Stimulated activated CD4-positive, alpha-beta T cell treated with anti-CD3 and anti-CD28 coated beads, Interleukin-2, amount 100 ng/mL, for 4 hours (primary cell): ENCODE data around the gene ULK1.

Experiments
- DNase-seq: peaks from one replicate; pipeline ENCODE4 v3.0.0-alpha.2; 2020; ENCODE audit warnings: low read depth

The ULK1 gene

GRCh38 chr12:131894313-131894860 lies at the start of gene ULK1:
Gene ULK1 (plus strand): TSS chr12:131894622. CDS start chr12:131895002, 380 bp downstream.
- peak; percentile 91 for DNase-seq

- DNase-seq: no peak
Observed at GRCh38 chr12:131844656-131845055, 49.8 kb upstream of the ULK1 start.

GRCh38 chr12:131845121-131845520 lies 49.3 kb upstream of the ULK1 start:
- DNase-seq: no peak

DNA sequence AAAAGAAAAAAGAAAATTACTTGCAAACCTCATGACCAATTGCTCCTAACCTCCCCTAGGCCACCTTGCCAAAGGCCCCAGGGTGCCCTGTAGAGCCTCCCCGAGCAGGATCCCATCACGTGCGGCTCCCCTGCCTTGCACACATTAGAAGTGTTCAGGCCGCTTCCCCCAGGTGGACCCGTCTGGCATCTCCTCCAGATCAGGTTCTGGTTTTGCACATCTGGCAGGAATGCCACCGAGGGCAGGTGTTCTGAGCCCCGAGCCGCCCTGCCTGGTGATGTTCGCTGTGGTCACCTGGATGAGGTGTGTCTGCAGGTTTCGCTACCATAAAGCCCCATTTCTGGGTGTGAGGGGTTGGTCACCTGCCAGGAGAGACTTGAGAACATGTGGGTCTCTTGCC lies 47.0 kb upstream of the ULK1 start:
- no peak for DNase-seq

- no peak for DNase-seq
Observed at GRCh38 chr12:131848753-131849152, 45.7 kb upstream of the ULK1 start.

- no peak for DNase-seq
Observed at GRCh38 chr12:131849700-131850553, 44.5 kb upstream of the ULK1 start.

GRCh38 chr12:131850856-131851559 lies 43.4 kb upstream of the ULK1 start:
- DNase-seq: no peak

DNA sequence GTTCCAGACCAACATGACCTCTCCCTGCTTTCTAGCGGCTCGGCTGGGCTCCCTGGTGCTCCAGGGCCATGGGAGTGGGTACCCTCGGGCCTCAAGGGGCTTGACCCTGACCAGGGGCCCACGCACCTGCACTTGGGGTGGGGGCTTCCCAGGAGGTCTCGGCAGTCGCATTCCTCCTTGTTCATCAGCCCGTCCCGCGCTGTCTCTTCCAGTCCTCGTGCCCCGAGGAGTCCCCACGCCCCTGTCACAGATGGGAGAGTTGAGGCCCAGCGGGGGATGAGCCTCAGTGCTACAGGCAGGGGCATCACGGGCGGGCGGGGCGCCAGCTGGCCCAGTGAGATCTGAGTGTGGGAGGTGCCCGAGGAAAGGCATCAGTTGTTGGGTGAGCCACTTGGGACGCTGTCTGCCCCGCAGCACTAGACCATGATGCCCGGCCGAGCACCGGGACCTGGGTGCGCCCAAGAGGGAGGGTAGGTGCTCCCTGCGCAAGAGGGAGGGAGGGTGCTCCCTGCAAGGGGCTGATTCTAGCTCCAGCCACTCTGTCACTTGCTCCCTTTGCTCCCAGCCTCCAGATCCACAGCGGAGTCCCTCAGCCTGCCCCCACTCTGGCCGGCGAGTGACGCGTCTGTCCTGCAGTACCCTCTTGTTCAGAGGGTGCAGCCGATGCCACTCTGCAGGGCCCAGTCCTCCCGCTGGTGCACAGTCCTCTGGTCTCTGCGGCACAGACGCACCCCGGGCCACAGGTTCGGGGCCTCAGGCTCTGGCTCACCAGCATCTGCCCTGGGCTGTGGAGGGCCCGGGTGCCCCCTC lies 42.5 kb upstream of the ULK1 start:
- no peak for DNase-seq

GRCh38 chr12:131852551-131853299 lies 41.7 kb upstream of the ULK1 start:
- no peak for DNase-seq

- DNase-seq: no peak
Observed at GRCh38 chr12:131853832-131854797, 40.3 kb upstream of the ULK1 start.

GRCh38 chr12:131854861-131855476 lies 39.5 kb upstream of the ULK1 start:
- DNase-seq: no peak

- DNase-seq: no peak
Observed at GRCh38 chr12:131855521-131856142, 38.8 kb upstream of the ULK1 start.

DNA sequence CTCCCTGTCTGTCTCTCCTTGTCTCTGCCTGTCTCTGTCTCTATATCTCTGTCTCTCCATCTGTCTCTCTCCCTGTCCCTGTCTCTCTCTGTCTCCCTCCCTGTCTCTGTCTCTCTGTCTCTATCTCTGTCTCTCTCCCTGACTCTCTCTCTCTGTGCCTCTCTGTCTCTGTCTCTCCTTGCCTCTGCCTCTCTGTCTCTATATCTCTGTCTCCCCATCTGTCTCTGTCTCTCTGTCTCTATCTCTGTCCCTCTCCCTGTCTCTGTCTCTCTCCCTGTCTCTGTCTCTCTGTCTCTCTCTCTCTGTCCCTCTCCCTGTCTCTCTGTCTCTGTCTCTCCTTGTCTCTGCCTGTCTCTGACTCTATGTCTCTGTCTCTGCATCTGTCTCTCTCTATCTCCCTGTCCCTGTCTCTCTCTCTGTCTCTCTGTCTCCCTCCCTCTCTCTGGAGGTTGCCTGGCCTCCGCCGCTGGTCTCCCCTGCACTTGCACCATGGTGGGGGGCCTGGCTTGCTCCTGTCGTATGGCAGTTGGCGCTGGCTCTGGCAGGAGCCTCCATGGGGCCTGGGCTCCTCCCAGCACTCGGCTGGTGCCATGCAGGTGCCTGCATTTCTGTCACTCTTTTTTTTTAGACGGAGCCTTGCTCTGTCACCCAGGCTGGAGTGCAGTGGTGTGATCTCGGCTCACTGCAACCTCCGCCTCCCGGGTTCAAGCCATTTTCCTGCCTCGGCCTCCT lies 37.9 kb upstream of the ULK1 start:
- DNase-seq: no peak

DNA sequence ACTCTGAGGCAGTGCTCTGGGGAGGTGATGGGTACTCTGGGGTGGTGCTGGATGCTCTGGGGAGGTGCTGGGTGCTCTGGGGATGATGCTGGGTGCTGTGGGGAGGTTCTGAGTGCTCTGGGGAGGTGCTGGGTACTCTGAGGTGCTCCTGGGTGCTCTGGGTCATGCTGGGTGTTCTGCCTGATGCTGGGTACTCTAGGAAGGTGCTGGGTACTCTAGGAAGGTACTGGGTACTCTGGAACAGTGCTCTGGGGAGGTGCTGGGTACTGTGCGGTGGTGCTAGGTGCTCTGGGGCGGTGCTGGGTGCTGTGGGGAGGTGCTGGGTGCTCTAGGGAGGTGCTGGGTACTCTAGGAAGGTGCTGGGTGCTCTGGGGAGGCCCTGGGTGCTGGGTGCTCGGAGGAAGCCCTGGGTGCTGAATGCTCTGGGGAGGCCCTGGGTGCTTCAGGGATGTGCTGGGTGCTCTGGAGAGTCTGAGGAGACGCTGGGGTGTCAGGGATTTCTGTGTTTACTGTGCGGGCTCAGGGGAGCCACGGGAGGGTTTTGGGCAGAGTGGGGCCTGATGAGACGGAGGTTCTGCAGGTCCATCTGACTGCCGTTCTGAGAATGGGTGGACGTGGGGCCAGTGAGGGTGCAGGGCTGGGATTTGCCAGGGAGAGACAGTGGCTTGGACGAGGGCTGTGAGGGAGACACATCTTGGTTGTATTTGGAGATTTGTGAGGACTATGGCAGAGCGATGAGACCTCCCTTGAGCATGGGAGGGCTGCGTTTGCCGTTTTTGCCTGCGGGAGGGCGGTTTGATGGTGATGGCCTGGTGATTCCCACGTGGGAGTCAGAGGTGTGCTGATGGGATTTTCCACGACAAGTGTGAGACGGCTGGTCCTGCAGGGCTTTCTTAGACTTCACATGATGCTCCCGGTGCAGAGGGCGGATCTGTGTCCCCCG lies 36.2 kb upstream of the ULK1 start:
- DNase-seq: no peak

GRCh38 chr12:131860472-131861260 lies 33.8 kb upstream of the ULK1 start:
- no peak for DNase-seq

DNA sequence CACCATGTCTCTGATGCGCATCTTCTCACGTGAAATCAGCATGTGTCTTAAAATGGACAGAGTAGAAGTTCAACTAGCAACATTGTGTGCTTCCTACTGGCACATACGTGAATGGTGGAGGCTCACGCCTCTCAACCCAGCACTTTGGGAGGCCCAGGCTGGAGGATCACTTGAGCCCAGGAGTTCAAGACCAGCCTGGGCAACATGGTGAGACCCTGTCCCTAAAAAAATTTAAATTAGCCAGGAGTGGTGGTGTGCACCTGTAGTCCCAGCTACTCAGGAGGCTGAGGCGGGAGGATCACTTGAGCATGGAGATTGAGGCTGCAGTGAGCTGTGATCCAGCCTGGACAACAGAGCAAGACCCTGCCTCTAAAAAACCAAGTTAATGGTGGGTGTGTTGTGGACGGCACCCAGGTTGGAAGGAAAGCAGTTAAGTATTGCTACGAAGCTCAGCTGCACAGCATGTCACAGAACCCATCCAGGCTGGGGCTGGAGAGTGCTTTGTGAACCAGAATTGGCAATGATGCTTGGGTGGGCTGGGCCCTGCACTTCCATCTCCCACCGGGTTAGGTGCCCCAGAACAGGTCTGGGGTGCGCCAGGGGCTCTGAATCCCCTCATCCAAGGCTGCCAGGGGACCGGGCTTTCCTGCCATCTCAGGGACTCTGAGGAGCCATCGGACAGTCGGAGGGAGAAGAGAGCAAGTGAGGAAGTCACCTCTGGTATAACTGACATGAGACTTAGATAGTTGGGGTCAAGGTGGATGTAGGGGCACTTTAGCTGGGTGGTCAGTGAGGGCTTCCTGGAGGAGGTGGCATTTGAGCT lies 33.0 kb upstream of the ULK1 start:
- DNase-seq: no peak
